Hepatocyte (in vitro differentiated cells): ENCODE measurements around the gene STK39. TPM values are rescaled to one million over a fixed set of nuclear protein-coding genes. Genes with fewer than 3 reads are reported as not detected.

Experiments
- DNase-seq: peaks from one replicate; pipeline ENCODE4 v3.0.0-alpha.2; 2016; ENCODE audit warnings: low spot score
- H2AFZ ChIP-seq: fragments of 200-600 bp; sonication (generic); 2 replicates; pipeline ENCODE4 v1.6.0; 2016; ENCODE audit warnings: antibody characterized with exemption, mild to moderate bottlenecking
- H3K27ac ChIP-seq: fragments of 200-600 bp; sonication (generic); 2 replicates; pipeline ENCODE4 v1.5.1; 2016; ENCODE audit warnings: mild to moderate bottlenecking
- H3K27me3 ChIP-seq: fragments of 200-600 bp; sonication (generic); 2 replicates; pipeline ENCODE4 v1.6.1; 2016
- H3K36me3 ChIP-seq: fragments of 200-600 bp; sonication (generic); replicated peaks from 2 replicates; pipeline ENCODE4 v1.5.1; 2016; ENCODE audit warnings: low read depth; ENCODE audit not compliant: insufficient read depth
- H3K4me1 ChIP-seq: fragments of 200-600 bp; sonication (generic); 2 replicates; pipeline ENCODE4 v1.5.1; 2016; ENCODE audit warnings: mild to moderate bottlenecking, moderate library complexity; ENCODE audit not compliant: insufficient read depth
- H3K4me2 ChIP-seq: fragments of 200-600 bp; sonication (generic); 2 replicates; pipeline ENCODE4 v1.6.0; 2016
- H3K4me3 ChIP-seq: fragments of 200-600 bp; sonication (generic); 2 replicates; pipeline ENCODE4 v1.5.1; 2016; ENCODE audit warnings: mild to moderate bottlenecking
- H3K79me2 ChIP-seq: fragments of 200-600 bp; sonication (generic); 2 replicates; pipeline ENCODE4 v1.6.0; 2017; ENCODE audit warnings: mild to moderate bottlenecking
- H3K9me2 ChIP-seq: fragments of 200-600 bp; sonication (generic); replicated peaks from 2 replicates; pipeline ENCODE4 v1.6.0; 2017; ENCODE audit warnings: mild to moderate bottlenecking; ENCODE audit not compliant: insufficient read depth
- H3K9me3 ChIP-seq: fragments of 200-600 bp; sonication (generic); 2 replicates; pipeline ENCODE4 v1.5.1; 2016; ENCODE audit warnings: low read depth, mild to moderate bottlenecking
- H4K20me1 ChIP-seq: fragments of 200-600 bp; sonication (generic); 2 replicates; pipeline ENCODE4 v1.6.0; 2016; ENCODE audit warnings: mild to moderate bottlenecking; ENCODE audit not compliant: insufficient read depth, poor library complexity, severe bottlenecking
- CTCF ChIP-seq: fragments of 200-600 bp; sonication (generic); IDR thresholded peaks from 2 replicates; pipeline ENCODE4 v1.5.1; 2016; ENCODE audit warnings: antibody characterized with exemption, mild to moderate bottlenecking; ENCODE audit not compliant: poor library complexity
- EZH2 ChIP-seq: fragments of 200-600 bp; sonication (generic); IDR thresholded peaks from 2 replicates; pipeline ENCODE4 v1.6.1; 2016; ENCODE audit warnings: antibody characterized with exemption, mild to moderate bottlenecking, borderline replicate concordance
- EZH2phosphoT487 ChIP-seq: fragments of 200-600 bp; sonication (generic); IDR thresholded peaks from one replicate; pipeline ENCODE4 v1.6.1; 2018; ENCODE audit warnings: antibody characterized with exemption, mild to moderate bottlenecking, low read depth, moderate library complexity; ENCODE audit not compliant: unreplicated experiment, severe bottlenecking
- WGBS: methylation state at CpG from one replicate; pipeline ENCODE4 v1.1.6; 2016; ENCODE audit warnings: low lambda C conversion rate; ENCODE audit errors: missing lambda C conversion rate; 5-methylcytosine and 5-hydroxymethylcytosine counted together
- polyA plus RNA-seq: library from polyadenylated mRNA; unstranded; fragments of >200 nt; fragmentation: Nextera tagmentation; extraction: Ambion mirVana; gene quantifications from 2 replicates; pipeline ENCODE4 v1.2.1, GENCODE V29; 2016
- total RNA-seq: library from RNA; depleted of rRNA; stranded (reverse); fragments of >200 nt; gene quantifications from 2 replicates; pipeline ENCODE4 v1.2.3, GENCODE V29; 2014

Gene STK39
- total and polyA plus RNA-seq, 2 experiments from 2014 or later: 26.9 to 39.4 TPM

- Histone ChIP-seq H3K9me3 (no peaks in the 10 kb centered on the region), H3K79me2 (no peaks in the 10 kb centered on the region), H3K4me3 (no peak overlapping the region), H4K20me1 (no peaks in the 10 kb centered on the region), H3K27me3 (no peaks in the 10 kb centered on the region), H3K4me1 (no peaks in the 10 kb centered on the region), H3K27ac (no peak overlapping the region), H3K36me3 (no peaks in the 10 kb centered on the region), H3K4me2 (no peak overlapping the region), H3K9me2 (no peaks in the 10 kb centered on the region), H2AFZ (no peak overlapping the region)
- WGBS: 94% methylated on average over 1 of the region's 1 CpG
- DNase-seq: no peak
- TF ChIP-seq EZH2phosphoT487 (no peak), EZH2 (no peak), CTCF (no peak)
Measured at GRCh38 chr2:167987558-167987957, 259.8 kb downstream of the STK39 start.

GRCh38 chr2:167987026-167987425 is 260.4 kb downstream of the STK39 start:
- Histone ChIP-seq H3K4me3 (no peak overlapping the region), H3K27me3 (no peaks in the 10 kb centered on the region), H2AFZ (no peak overlapping the region), H3K4me1 (no peaks in the 10 kb centered on the region), H3K9me2 (no peaks in the 10 kb centered on the region), H3K4me2 (no peak overlapping the region), H4K20me1 (no peaks in the 10 kb centered on the region), H3K79me2 (no peaks in the 10 kb centered on the region), H3K27ac (no peak overlapping the region), H3K9me3 (no peaks in the 10 kb centered on the region), H3K36me3 (no peaks in the 10 kb centered on the region)
- no peak for TF ChIP-seq EZH2
- no peak for TF ChIP-seq CTCF
- TF ChIP-seq EZH2phosphoT487: no peak
- DNase-seq: no peak
- WGBS: 76% methylated on average over 6 of the region's 6 CpGs

- DNase-seq: no peak
- Histone ChIP-seq H3K36me3 (no peaks in the 10 kb centered on the region), H3K27ac (no peak overlapping the region), H2AFZ (no peak overlapping the region), H3K4me3 (no peak overlapping the region), H3K4me2 (no peak overlapping the region), H3K4me1 (no peaks in the 10 kb centered on the region), H3K27me3 (no peaks in the 10 kb centered on the region), H3K9me2 (no peaks in the 10 kb centered on the region), H3K79me2 (no peaks in the 10 kb centered on the region), H3K9me3 (no peaks in the 10 kb centered on the region), H4K20me1 (no peaks in the 10 kb centered on the region)
- 83% methylated on average over 2 of the region's 2 CpGs for WGBS
- TF ChIP-seq EZH2 (no peak), EZH2phosphoT487 (no peak)
Measured at GRCh38 chr2:167986223-167986622, 261.2 kb downstream of the STK39 start.

- 88% methylated on average over 5 of the region's 5 CpGs for WGBS
- no peak overlapping the region for H3K4me2 ChIP-seq
- TF ChIP-seq EZH2phosphoT487 (no peak), EZH2 (no peak), CTCF (no peak)
- no peaks in the 10 kb centered on the region for H3K4me1 ChIP-seq
- H3K9me3 ChIP-seq: no peaks in the 10 kb centered on the region
- no peak overlapping the region for H2AFZ ChIP-seq
- no peaks in the 10 kb centered on the region for H4K20me1 ChIP-seq
- DNase-seq: no peak
- H3K4me3 ChIP-seq: no peak overlapping the region
- H3K27me3 ChIP-seq: no peaks in the 10 kb centered on the region
- H3K36me3 ChIP-seq: no peaks in the 10 kb centered on the region
- no peaks in the 10 kb centered on the region for H3K79me2 ChIP-seq
- H3K9me2 ChIP-seq: no peaks in the 10 kb centered on the region
- H3K27ac ChIP-seq: no peak overlapping the region
Measured at GRCh38 chr2:167981945-167982344, 265.4 kb downstream of the STK39 start.
